SK-N-SH (cell line): Measurements from ENCODE around the gene DTX3L. TPM values are rescaled to one million over a fixed set of nuclear protein-coding genes. Genes with fewer than 3 reads are reported as not detected.

ENCODE experiments used
- CTCF ChIA-PET: fragments of 300-600, 350-600 bp; formaldehyde crosslinking; extraction: SDS; loops from one replicate; lab custom pipeline; 2021; lab: Yijun Ruan, JAX
- POLR2A ChIA-PET: fragments of 350-600 bp; sonication (Branson Sonifier 250); formaldehyde crosslinking; extraction: SDS; loops from one replicate; lab custom pipeline; 2020; ENCODE audit warnings: antibody characterized with exemption, inconsistent platforms; lab: Yijun Ruan, JAX
- DNase-seq: peaks from one replicate; pipeline ENCODE4 v3.0.0; 2012
- H2AFZ ChIP-seq: fragments of 200-600 bp; sonication (generic); 2 replicates; pipeline ENCODE4 v1.8.1; 2016; ENCODE audit warnings: antibody characterized with exemption, mild to moderate bottlenecking, low read depth
- H3F3A ChIP-seq: fragments of 200-600 bp; sonication (generic); replicated peaks from 2 replicates; pipeline ENCODE3; 2016; ENCODE audit warnings: antibody characterized with exemption, mild to moderate bottlenecking; ENCODE audit not compliant: insufficient read depth
- H3K27ac ChIP-seq, 2 experiments: fragments of 200-500 bp in 1 of 2; fragments of 200-600 bp in 1 of 2; sonication (Bioruptor generic) in 1 of 2; sonication (generic), shearing (Covaris generic) in 1 of 2; 2 replicates each; pipeline versions ENCODE4 v1.5.1 to v1.6.1; 2014 to 2016; ENCODE audit warnings: low read depth in 2 of 2, inconsistent platforms in 1 of 2, low read length in 1 of 2, mild to moderate bottlenecking in 1 of 2, mixed read lengths in 1 of 2
- H3K27me3 ChIP-seq: fragments of 200-600 bp; sonication (generic), shearing (Covaris generic); 2 replicates; pipeline ENCODE4 v1.6.1; 2016; ENCODE audit warnings: mixed run types; ENCODE audit not compliant: insufficient read depth
- H3K36me3 ChIP-seq, 2 experiments: fragments of 200-500 bp in 1 of 2; fragments of 200-600 bp in 1 of 2; sonication (Bioruptor generic) in 1 of 2; sonication (generic) in 1 of 2; replicated peaks in 1 of 2; 2 replicates each; pipeline versions ENCODE3 to v1.5.1; 2014 to 2016; ENCODE audit warnings: low read length in 1 of 2, mild to moderate bottlenecking in 1 of 2; ENCODE audit not compliant: insufficient read depth in 2 of 2, control insufficient read depth in 1 of 2
- H3K4me1 ChIP-seq, 2 experiments: fragments of 200-500 bp in 1 of 2; fragments of 200-600 bp in 1 of 2; sonication (Bioruptor generic) in 1 of 2; sonication (generic), shearing (Covaris generic) in 1 of 2; 2 replicates each; pipeline versions ENCODE4 v1.5.1 to v1.6.1; 2014 to 2016; ENCODE audit warnings: low read depth in 1 of 2, low read length in 1 of 2, mixed run types in 1 of 2; ENCODE audit not compliant: insufficient read depth in 2 of 2, control insufficient read depth in 1 of 2
- H3K4me2 ChIP-seq: fragments of 200-600 bp; sonication (generic), shearing (Covaris generic); 2 replicates; pipeline ENCODE4 v1.6.1; 2017; ENCODE audit warnings: mixed run types
- H3K4me3 ChIP-seq, 2 experiments: fragments of 200-500 bp in 1 of 2; fragments of 200-600 bp in 1 of 2; sonication (Bioruptor generic) in 1 of 2; sonication (generic), shearing (Covaris generic) in 1 of 2; 2 replicates each; pipeline versions ENCODE4 v1.5.1 to v1.8.1; 2014 to 2016; ENCODE audit warnings: low read depth in 2 of 2, inconsistent platforms in 1 of 2, low read length in 1 of 2, mild to moderate bottlenecking in 1 of 2, mixed read lengths in 1 of 2, moderate library complexity in 1 of 2
- H3K79me2 ChIP-seq: fragments of 200-600 bp; sonication (generic); 2 replicates; pipeline ENCODE4 v1.8.1; 2017; ENCODE audit warnings: mild to moderate bottlenecking; ENCODE audit not compliant: insufficient read depth
- H3K9ac ChIP-seq: fragments of 200-600 bp; sonication (generic); 2 replicates; pipeline ENCODE4 v1.6.1; 2017; ENCODE audit warnings: mixed run types
- H3K9me2 ChIP-seq: fragments of 200-600 bp; sonication (generic); 2 replicates; pipeline ENCODE4 v1.6.1; 2017; ENCODE audit warnings: mixed run types
- H3K9me3 ChIP-seq: fragments of 200-600 bp; sonication (generic); 2 replicates; pipeline ENCODE4 v1.6.1; 2017; ENCODE audit warnings: mixed run types, mild to moderate bottlenecking, moderate library complexity
- H4K20me1 ChIP-seq: fragments of 200-600 bp; sonication (generic); 2 replicates; pipeline ENCODE4 v1.6.1; 2017; ENCODE audit warnings: mild to moderate bottlenecking, mixed run types; ENCODE audit not compliant: insufficient read depth
- EZH2phosphoT487 ChIP-seq: fragments of 200-600 bp; sonication (generic); IDR thresholded peaks from 2 replicates; pipeline ENCODE4 v1.6.1; 2017; ENCODE audit warnings: low read depth, mixed run types, mild to moderate bottlenecking, antibody characterized with exemption, moderate library complexity, borderline replicate concordance
- FOXJ3 ChIP-seq: sonication (generic); formaldehyde crosslinking; IDR thresholded peaks from 2 replicates; pipeline ENCODE4 v1.5.1; 2020; ENCODE audit warnings: mild to moderate bottlenecking, missing genetic modification reagents
- JUND ChIP-seq: IDR thresholded peaks from 2 replicates; pipeline ENCODE4 v1.4.0; 2012
- MAX ChIP-seq: IDR thresholded peaks from 2 replicates; pipeline ENCODE4 v1.4.0; 2012; ENCODE audit warnings: low read depth
- MXI1 ChIP-seq: IDR thresholded peaks from 2 replicates; pipeline ENCODE4 v1.6.1; 2012; ENCODE audit warnings: mild to moderate bottlenecking, low read depth, low read length, improper control_type of control experiment
- NRF1 ChIP-seq: IDR thresholded peaks from 2 replicates; pipeline ENCODE4 v1.6.1; 2012; ENCODE audit warnings: low read depth, mild to moderate bottlenecking, low read length
- POLR2AphosphoS5 ChIP-seq: IDR thresholded peaks from 2 replicates; pipeline ENCODE4 v1.6.1; 2012; ENCODE audit warnings: low read depth, low read length
- REST ChIP-seq: IDR thresholded peaks from 2 replicates; pipeline ENCODE4 v1.6.1; 2012; ENCODE audit warnings: mild to moderate bottlenecking, low read depth, low read length, moderate library complexity
- RFX5 ChIP-seq: IDR thresholded peaks from 2 replicates; pipeline ENCODE4 v1.6.1; 2012; ENCODE audit warnings: mild to moderate bottlenecking, improper control_type of control experiment, low read length
- SMC3 ChIP-seq: IDR thresholded peaks from 2 replicates; pipeline ENCODE4 v1.6.1; 2012; ENCODE audit warnings: low read depth, low read length, improper control_type of control experiment
- WGBS: methylation state at CpG from one replicate; pipeline ENCODE4 v1.1.6; 2017; ENCODE audit warnings: low lambda C conversion rate; 5-methylcytosine and 5-hydroxymethylcytosine counted together
- polyA plus RNA-seq, 3 experiments: library from polyadenylated mRNA; depleted of rRNA; stranded (reverse); fragments of >200 nt; gene quantifications; 2 replicates each; pipeline ENCODE4 v1.2.3, GENCODE V29; 2012

DTX3L gene
- polyA plus RNA-seq, 1 of the 3 experiments (the other 2 are of a cell fraction), result 2.7 TPM

GRCh38 chr3:122621112-122621511 is 57.0 kb downstream of the DTX3L start:
- POLR2A ChIA-PET, result no interaction called here

GRCh38 chr3:122623031-122623829 is 59.1 kb downstream of the DTX3L start:
- H3K4me2 ChIP-seq, result no peak overlapping the region
- POLR2A ChIA-PET, result no interaction called here
- no peak overlapping the region for H3K4me3 ChIP-seq
- peaks cover 10% of the 10 kb centered on the region; the same call in 1 of the 2 replicates for H3K27me3 ChIP-seq
- no peak for TF ChIP-seq RFX5
- TF ChIP-seq SMC3, result no peak
- no peak for TF ChIP-seq MXI1
- no peak for TF ChIP-seq FOXJ3 (CRISPR knock-in tag)
- no peak for TF ChIP-seq JUND
- TF ChIP-seq POLR2AphosphoS5, result no peak
- no peak for TF ChIP-seq EZH2phosphoT487
- TF ChIP-seq NRF1, result no peak
- no peak for TF ChIP-seq MAX
- H4K20me1 ChIP-seq, result no peaks in the 10 kb centered on the region
- WGBS, result 64% methylated on average over 8 of the region's 8 CpGs
- no peaks in the 10 kb centered on the region for H3K9me2 ChIP-seq
- CTCF ChIA-PET, result no interaction called here
- no peak for DNase-seq
- H3F3A ChIP-seq, result no peaks in the 10 kb centered on the region
- H3K9ac ChIP-seq, result no peak overlapping the region
- H3K9me3 ChIP-seq, result no peaks in the 10 kb centered on the region
- H3K36me3 ChIP-seq, result no peaks in the 10 kb centered on the region
- H3K4me1 ChIP-seq, result no peaks in the 10 kb centered on the region; a peak in 1 of 4 replicates
- H3K79me2 ChIP-seq, result no peaks in the 10 kb centered on the region
- no peak overlapping the region for H2AFZ ChIP-seq
- H3K27ac ChIP-seq, result no peak overlapping the region

More at GRCh38 chr3:122621112-122621511, 57.0 kb downstream of the DTX3L start:
- Histone ChIP-seq H3F3A (no peaks in the 10 kb centered on the region), H3K36me3 (no peaks in the 10 kb centered on the region), H3K9me2 (no peaks in the 10 kb centered on the region), H3K4me2 (no peak overlapping the region), H3K4me1 (no peaks in the 10 kb centered on the region), H3K9me3 (no peaks in the 10 kb centered on the region), H4K20me1 (no peaks in the 10 kb centered on the region), H3K27me3 (peaks cover 10% of the 10 kb centered on the region; the same call in 1 of the 2 replicates), H3K79me2 (no peaks in the 10 kb centered on the region), H2AFZ (no peak overlapping the region), H3K27ac (no peak overlapping the region), H3K4me3 (no peak overlapping the region), H3K9ac (no peak overlapping the region)
- DNase-seq, result no peak
- CTCF ChIA-PET, result interaction anchor here (1.1 to 1.6 kb wide), 2 partner anchors 8 to 58 kb away, joined by 4 to 5 read pairs; no protein-coding TSS in a partner anchor
- WGBS, result 28% methylated on average over 3 of the region's 3 CpGs
- no peak for TF ChIP-seq REST

Other genes with a start within 250 kb of the DTX3L start
- not detected in 2 replicates for gene CSTA, start 239.1 kb upstream of the DTX3L start, polyA plus RNA-seq (2012; rRNA removed)
- gene MIX23, start 181.1 kb upstream of the DTX3L start, polyA plus RNA-seq (2012; rRNA removed), result 11.0 and 11.2 TPM in 2 replicates
- gene FAM162A, start 180.2 kb upstream of the DTX3L start, polyA plus RNA-seq (2012; rRNA removed), result 35.1 and 35.3 TPM in 2 replicates
- gene WDR5B, start 148.3 kb upstream of the DTX3L start, polyA plus RNA-seq (2012; rRNA removed), result 2.2 and 3.5 TPM in 2 replicates
- gene KPNA1, start 49.4 kb upstream of the DTX3L start, polyA plus RNA-seq (2012; rRNA removed), result 21.6 and 32.0 TPM in 2 replicates
- gene PARP9, start within 50 bp of the DTX3L start, polyA plus RNA-seq (2012; rRNA removed), result 13.5 and 17.4 TPM in 2 replicates
- not detected in 2 replicates for gene PARP15, start 13.3 kb downstream of the DTX3L start, polyA plus RNA-seq (2012; rRNA removed)
- gene PARP14, start 116.5 kb downstream of the DTX3L start, polyA plus RNA-seq (2012; rRNA removed), result 9.2 and 11.0 TPM in 2 replicates
- 5.1 and 6.7 TPM in 2 replicates for gene HSPBAP1, start 229.5 kb downstream of the DTX3L start, polyA plus RNA-seq (2012; rRNA removed)
- gene SLC49A4, start 230.7 kb downstream of the DTX3L start, polyA plus RNA-seq (2012; rRNA removed), result 6.4 and 9.1 TPM in 2 replicates